Hepatocyte (in vitro differentiated cells): ENCODE measurements around the gene OTOGL. TPM values are rescaled to one million over a fixed set of nuclear protein-coding genes. Genes with fewer than 3 reads are reported as not detected.

Experiments
- DNase-seq: peaks from one replicate; pipeline ENCODE4 v3.0.0-alpha.2; 2016; ENCODE audit warnings: low spot score
- H2AFZ ChIP-seq: fragments of 200-600 bp; sonication (generic); 2 replicates; pipeline ENCODE4 v1.6.0; 2016; ENCODE audit warnings: antibody characterized with exemption, mild to moderate bottlenecking
- H3K27ac ChIP-seq: fragments of 200-600 bp; sonication (generic); 2 replicates; pipeline ENCODE4 v1.5.1; 2016; ENCODE audit warnings: mild to moderate bottlenecking
- H3K27me3 ChIP-seq: fragments of 200-600 bp; sonication (generic); 2 replicates; pipeline ENCODE4 v1.6.1; 2016
- H3K36me3 ChIP-seq: fragments of 200-600 bp; sonication (generic); replicated peaks from 2 replicates; pipeline ENCODE4 v1.5.1; 2016; ENCODE audit warnings: low read depth; ENCODE audit not compliant: insufficient read depth
- H3K4me1 ChIP-seq: fragments of 200-600 bp; sonication (generic); 2 replicates; pipeline ENCODE4 v1.5.1; 2016; ENCODE audit warnings: mild to moderate bottlenecking, moderate library complexity; ENCODE audit not compliant: insufficient read depth
- H3K4me2 ChIP-seq: fragments of 200-600 bp; sonication (generic); 2 replicates; pipeline ENCODE4 v1.6.0; 2016
- H3K4me3 ChIP-seq: fragments of 200-600 bp; sonication (generic); 2 replicates; pipeline ENCODE4 v1.5.1; 2016; ENCODE audit warnings: mild to moderate bottlenecking
- H3K79me2 ChIP-seq: fragments of 200-600 bp; sonication (generic); 2 replicates; pipeline ENCODE4 v1.6.0; 2017; ENCODE audit warnings: mild to moderate bottlenecking
- H3K9me2 ChIP-seq: fragments of 200-600 bp; sonication (generic); replicated peaks from 2 replicates; pipeline ENCODE4 v1.6.0; 2017; ENCODE audit warnings: mild to moderate bottlenecking; ENCODE audit not compliant: insufficient read depth
- H3K9me3 ChIP-seq: fragments of 200-600 bp; sonication (generic); 2 replicates; pipeline ENCODE4 v1.5.1; 2016; ENCODE audit warnings: low read depth, mild to moderate bottlenecking
- H4K20me1 ChIP-seq: fragments of 200-600 bp; sonication (generic); 2 replicates; pipeline ENCODE4 v1.6.0; 2016; ENCODE audit warnings: mild to moderate bottlenecking; ENCODE audit not compliant: insufficient read depth, poor library complexity, severe bottlenecking
- EZH2 ChIP-seq: fragments of 200-600 bp; sonication (generic); IDR thresholded peaks from 2 replicates; pipeline ENCODE4 v1.6.1; 2016; ENCODE audit warnings: antibody characterized with exemption, mild to moderate bottlenecking, borderline replicate concordance
- EZH2phosphoT487 ChIP-seq: fragments of 200-600 bp; sonication (generic); IDR thresholded peaks from one replicate; pipeline ENCODE4 v1.6.1; 2018; ENCODE audit warnings: antibody characterized with exemption, mild to moderate bottlenecking, low read depth, moderate library complexity; ENCODE audit not compliant: unreplicated experiment, severe bottlenecking
- WGBS: methylation state at CpG from one replicate; pipeline ENCODE4 v1.1.6; 2016; ENCODE audit warnings: low lambda C conversion rate; ENCODE audit errors: missing lambda C conversion rate; 5-methylcytosine and 5-hydroxymethylcytosine counted together
- polyA plus RNA-seq: library from polyadenylated mRNA; unstranded; fragments of >200 nt; fragmentation: Nextera tagmentation; extraction: Ambion mirVana; gene quantifications from 2 replicates; pipeline ENCODE4 v1.2.1, GENCODE V29; 2016
- total RNA-seq: library from RNA; depleted of rRNA; stranded (reverse); fragments of >200 nt; gene quantifications from 2 replicates; pipeline ENCODE4 v1.2.3, GENCODE V29; 2014
- TF ChIP-seq, protein P1 (sequence below): fragments of 200-600 bp; sonication (generic); IDR thresholded peaks from 2 replicates; pipeline ENCODE4 v1.5.1; 2016; ENCODE audit warnings: antibody characterized with exemption, mild to moderate bottlenecking; ENCODE audit not compliant: poor library complexity

OTOGL gene
- total and polyA plus RNA-seq, 2 experiments from 2014 or later: 0.33 TPM; not detected in 1

DNA sequence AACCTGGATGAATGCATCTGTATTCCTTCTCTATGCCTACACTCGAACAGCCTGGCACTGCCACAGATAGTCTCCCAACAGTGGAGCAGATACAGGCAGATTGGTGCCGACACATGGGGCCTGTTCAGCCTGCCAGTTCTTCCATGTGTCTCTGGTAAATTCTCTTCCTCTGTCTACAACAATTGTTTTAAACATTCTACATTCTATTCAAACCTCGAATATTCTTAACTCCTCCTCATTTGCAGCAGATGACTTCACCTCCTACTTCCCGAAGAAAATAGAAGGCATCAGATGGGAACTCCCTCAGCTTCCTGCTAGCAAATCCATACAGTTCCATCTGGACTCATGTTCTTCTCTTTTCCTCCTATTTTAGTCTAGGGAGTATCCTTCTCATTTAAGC is 43.1 kb upstream of the OTOGL start:
- Histone ChIP-seq H3K27me3 (no peaks in the 10 kb centered on the region), H2AFZ (no peak overlapping the region), H3K79me2 (no peaks in the 10 kb centered on the region), H3K36me3 (no peaks in the 10 kb centered on the region), H3K4me1 (no peaks in the 10 kb centered on the region), H3K4me2 (no peak overlapping the region), H3K4me3 (no peak overlapping the region), H3K9me3 (no peaks in the 10 kb centered on the region), H3K9me2 (no peaks in the 10 kb centered on the region), H4K20me1 (no peaks in the 10 kb centered on the region), H3K27ac (no peak overlapping the region)
- DNase-seq: no peak
- no peak for TF ChIP-seq EZH2phosphoT487
- no peak for TF ChIP-seq EZH2
- TF ChIP-seq, protein P1, sequence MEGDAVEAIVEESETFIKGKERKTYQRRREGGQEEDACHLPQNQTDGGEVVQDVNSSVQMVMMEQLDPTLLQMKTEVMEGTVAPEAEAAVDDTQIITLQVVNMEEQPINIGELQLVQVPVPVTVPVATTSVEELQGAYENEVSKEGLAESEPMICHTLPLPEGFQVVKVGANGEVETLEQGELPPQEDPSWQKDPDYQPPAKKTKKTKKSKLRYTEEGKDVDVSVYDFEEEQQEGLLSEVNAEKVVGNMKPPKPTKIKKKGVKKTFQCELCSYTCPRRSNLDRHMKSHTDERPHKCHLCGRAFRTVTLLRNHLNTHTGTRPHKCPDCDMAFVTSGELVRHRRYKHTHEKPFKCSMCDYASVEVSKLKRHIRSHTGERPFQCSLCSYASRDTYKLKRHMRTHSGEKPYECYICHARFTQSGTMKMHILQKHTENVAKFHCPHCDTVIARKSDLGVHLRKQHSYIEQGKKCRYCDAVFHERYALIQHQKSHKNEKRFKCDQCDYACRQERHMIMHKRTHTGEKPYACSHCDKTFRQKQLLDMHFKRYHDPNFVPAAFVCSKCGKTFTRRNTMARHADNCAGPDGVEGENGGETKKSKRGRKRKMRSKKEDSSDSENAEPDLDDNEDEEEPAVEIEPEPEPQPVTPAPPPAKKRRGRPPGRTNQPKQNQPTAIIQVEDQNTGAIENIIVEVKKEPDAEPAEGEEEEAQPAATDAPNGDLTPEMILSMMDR: no peak
- 89% methylated on average over 4 of the region's 4 CpGs for WGBS

DNA sequence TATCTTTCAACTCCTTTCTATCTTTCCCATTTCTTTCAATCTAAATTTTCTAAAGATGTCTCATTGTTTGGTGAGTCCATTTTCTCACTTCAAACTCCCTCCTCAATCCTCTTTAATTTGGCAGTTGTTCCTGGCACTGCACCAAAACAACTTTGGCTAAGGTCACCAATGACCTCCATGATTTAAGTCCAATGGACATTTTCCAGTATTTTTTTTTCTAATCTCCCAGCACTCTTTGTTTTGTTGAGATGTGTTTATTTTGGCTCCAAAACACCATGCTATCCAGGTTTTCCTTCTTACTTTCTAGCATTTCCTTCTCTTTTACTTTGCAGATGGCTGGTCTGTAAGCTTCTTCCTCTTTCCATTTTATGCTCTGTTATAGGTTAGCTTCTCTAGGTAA is 42.5 kb upstream of the OTOGL start:
- Histone ChIP-seq H3K9me2 (no peaks in the 10 kb centered on the region), H3K27me3 (no peaks in the 10 kb centered on the region), H3K79me2 (no peaks in the 10 kb centered on the region), H3K4me2 (no peak overlapping the region), H3K36me3 (no peaks in the 10 kb centered on the region), H4K20me1 (no peaks in the 10 kb centered on the region), H3K27ac (no peak overlapping the region), H3K4me1 (no peaks in the 10 kb centered on the region), H2AFZ (no peak overlapping the region), H3K9me3 (no peaks in the 10 kb centered on the region), H3K4me3 (no peak overlapping the region)
- TF ChIP-seq EZH2 (no peak), EZH2phosphoT487 (no peak)
- TF ChIP-seq, protein P1: no peak
- DNase-seq: no peak

DNA sequence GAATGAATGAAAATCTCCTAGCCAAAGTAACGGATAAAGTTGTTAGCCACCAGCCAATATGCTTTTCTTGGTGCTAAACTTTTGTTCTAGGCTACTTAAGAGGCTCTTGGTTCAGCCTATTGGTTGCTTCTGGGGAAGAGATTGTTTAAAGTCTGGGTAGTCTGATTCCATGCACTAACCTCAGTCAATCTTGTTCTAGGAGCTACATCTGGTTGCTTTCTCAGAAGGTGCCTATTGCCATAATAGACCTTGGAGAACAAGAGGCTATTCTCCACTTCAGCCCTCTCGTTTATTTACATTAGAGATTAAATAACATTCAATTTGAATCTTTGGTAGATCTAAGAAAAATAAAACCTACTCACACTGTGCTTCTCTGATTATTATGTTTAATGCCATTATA is 40.8 kb upstream of the OTOGL start:
- 82% methylated on average over 2 of the region's 2 CpGs for WGBS

More for the DNA sequence above, 40.8 kb upstream of the OTOGL start:
- H3K9me2 ChIP-seq: no peaks in the 10 kb centered on the region
- no peaks in the 10 kb centered on the region for H3K4me1 ChIP-seq
- H3K27me3 ChIP-seq: no peaks in the 10 kb centered on the region
- TF ChIP-seq, protein P1: no peak
- TF ChIP-seq EZH2phosphoT487: no peak
- no peak for TF ChIP-seq EZH2
- DNase-seq: no peak
- no peaks in the 10 kb centered on the region for H3K9me3 ChIP-seq
- no peak overlapping the region for H3K4me2 ChIP-seq
- H4K20me1 ChIP-seq: no peaks in the 10 kb centered on the region
- no peaks in the 10 kb centered on the region for H3K36me3 ChIP-seq
- H3K27ac ChIP-seq: no peak overlapping the region
- no peak overlapping the region for H2AFZ ChIP-seq
- no peak overlapping the region for H3K4me3 ChIP-seq
- no peaks in the 10 kb centered on the region for H3K79me2 ChIP-seq
